ENCODE results near the gene FRMD4A. TPM values are rescaled to one million over a fixed set of nuclear protein-coding genes. Genes with fewer than 3 reads are reported as not detected.

The FRMD4A gene
- total RNA-seq, 1 experiment from 2014 or later, result 19.6 TPM

- no peaks in the 10 kb centered on the region for H3K27me3 Mint-ChIP-seq (ENCODE audit: low read depth)
- Histone ChIP-seq H3K23ac (ENCODE audit: insufficient read length, low read depth, low read length) (no peak overlapping the region), H4K20me1 (ENCODE audit: control insufficient read depth, insufficient read depth, insufficient read length) (no peaks in the 10 kb centered on the region), H2BK15ac (ENCODE audit: low read depth, low read length) (no peak overlapping the region), H3K18ac (ENCODE audit: insufficient read length, low read depth, low read length) (no peak overlapping the region), H2BK5ac (ENCODE audit: insufficient read length, low read length) (no peak overlapping the region), H4K91ac (ENCODE audit: insufficient read length, low read depth, low read length) (no peak overlapping the region), H3K9ac (ENCODE audit: extremely low read depth, insufficient read length, low read length) (no peak overlapping the region), H4K8ac (replicated peaks; ENCODE audit: insufficient read length, low read depth, low read length) (no peak overlapping the region), H3K9me3 (ENCODE audit: control insufficient read depth, low read depth, low read length) (no peaks in the 10 kb centered on the region), H2BK20ac (ENCODE audit: low read depth, low read length, poor library complexity, severe bottlenecking) (no peak overlapping the region), H3K27ac (ENCODE audit: insufficient read length, low read depth, low read length) (no peak overlapping the region), H4K5ac (ENCODE audit: insufficient read length, low read depth, low read length) (no peak overlapping the region), H2AFZ (ENCODE audit: low read length) (no peak overlapping the region), H3K4me1 (ENCODE audit: insufficient read depth, low read length) (no peaks in the 10 kb centered on the region), H3K79me2 (ENCODE audit: insufficient read depth, low read length) (no peaks in the 10 kb centered on the region), H3K79me1 (ENCODE audit: insufficient read depth, low read depth, low read length, poor library complexity, severe bottlenecking) (no peaks in the 10 kb centered on the region), H3K4me2 (ENCODE audit: insufficient read depth, insufficient read length, low read length) (no peak overlapping the region), H3K4ac (ENCODE audit: low read depth, low read length) (no peak overlapping the region), H2BK120ac (ENCODE audit: low read depth, low read length, poor library complexity, severe bottlenecking) (no peak overlapping the region), H3K23me2 (ENCODE audit: insufficient read length, low read depth, low read length, poor library complexity, severe bottlenecking) (no peaks in the 10 kb centered on the region), H3K14ac (ENCODE audit: insufficient read depth, low read length) (no peak overlapping the region), H3K27me3 (ENCODE audit: insufficient read depth, low read length) (no peaks in the 10 kb centered on the region), H2AK5ac (ENCODE audit: insufficient read length, low read length) (no peak overlapping the region), H3K56ac (ENCODE audit: insufficient read length, low read depth, low read length) (no peak overlapping the region), H2BK12ac (ENCODE audit: insufficient read length, low read depth, low read length) (no peak overlapping the region), H3T11ph (ENCODE audit: low read length) (no peak overlapping the region)
- no peak overlapping the region for H3K4me3 Mint-ChIP-seq
- no peaks in the 10 kb centered on the region; a peak in 1 of 7 replicates for H3K36me3 Mint-ChIP-seq (ENCODE audit: insufficient read depth in 1 of 3, low read depth in 3 of 3)
- no peaks in the 10 kb centered on the region for H3K4me1 Mint-ChIP-seq
- no peak for DNase-seq
- TF ChIP-seq CTCF (conservative IDR thresholded peaks at IDR 0.05), result no peak
- no peak overlapping the region for H3K27ac Mint-ChIP-seq
- no CpG with 5 or more reads among the region's 5 CpGs for WGBS (ENCODE audit: extremely low coverage, insufficient read length, low lambda C conversion rate)
- no peaks in the 10 kb centered on the region for H3K9me3 Mint-ChIP-seq
Observed at GRCh38 chr10:13597909-13598308, 732.8 kb downstream of the FRMD4A start.

Data from H9 (cell line).